ENCODE measurements around the gene VTI1A.

GRCh38 chr10:112593023-112593422 lies 146.0 kb downstream of the VTI1A start:
- TF ChIP-seq CTCF (IDR thresholded peaks at IDR 0.05): no peak
- TF ChIP-seq POLR2A (IDR thresholded peaks at IDR 0.05): no peak
